Left ventricle myocardium inferior (tissue), 1 donor: ENCODE data around the gene PPP1R9A. TPM values are rescaled to one million over a fixed set of nuclear protein-coding genes. Genes with fewer than 3 reads are reported as not detected.

Experiments
- DNase-seq: peaks from one replicate; pipeline ENCODE4 v3.0.0-alpha.2; 2020
- H3K27ac ChIP-seq: fragments of 200-600 bp; replicated peaks from 2 replicates; pipeline ENCODE4 v1.8.0; 2021
- H3K27me3 ChIP-seq: fragments of 200-600 bp; 2 replicates; pipeline ENCODE4 v1.8.0; 2021; ENCODE audit warnings: low read depth
- H3K36me3 ChIP-seq: fragments of 200-600 bp; 2 replicates; pipeline ENCODE4 v1.8.0; 2021
- H3K4me1 ChIP-seq: fragments of 200-600 bp; 2 replicates; pipeline ENCODE4 v1.8.0; 2021
- H3K4me3 ChIP-seq: fragments of 200-600 bp; 2 replicates; pipeline ENCODE4 v1.8.0; 2021; ENCODE audit warnings: mild to moderate bottlenecking, moderate library complexity
- H3K9me3 ChIP-seq: fragments of 200-600 bp; replicated peaks from 2 replicates; pipeline ENCODE4 v1.8.0; 2021
- CTCF ChIP-seq: fragments of 200-600 bp; IDR thresholded peaks from 2 replicates; pipeline ENCODE4 v1.8.0; 2021; ENCODE audit warnings: antibody characterized with exemption, mild to moderate bottlenecking, borderline replicate concordance
- intact Hi-C: fragments of 100-400 bp; cut with micrococcal nuclease; formaldehyde crosslinking; loops from one replicate; pipeline ENCODE4 v1.11.0; 2022
- total RNA-seq: library from RNA; stranded (reverse); fragmentation: NEBNext Ultra II Directional; extraction: Animal tissue kit (Norgen Biotek cat#: 25700); gene quantifications from one replicate; pipeline ENCODE4 v1.2.1, GENCODE V29; 2021
- donor health status: DM: no; HTN: yes; CAD: no; lungs with severe emphysema.

The PPP1R9A gene
- total RNA-seq, 1 donor from 2014 or later: 27.6 TPM

GRCh38 chr7:94877731-94878670 lies 29.4 kb upstream of the PPP1R9A start:
- intact Hi-C loops: no loop called here
- H3K4me3 ChIP-seq: no peak overlapping the region
- TF ChIP-seq CTCF: no peak
- H3K27me3 ChIP-seq: no peaks in the 10 kb centered on the region
- H3K36me3 ChIP-seq: no peaks in the 10 kb centered on the region
- no peaks in the 10 kb centered on the region for H3K4me1 ChIP-seq
- H3K9me3 ChIP-seq: peaks cover 12% of the 10 kb centered on the region
- no peak overlapping the region for H3K27ac ChIP-seq
- DNase-seq: no peak

GRCh38 chr7:94882891-94883290 lies 24.5 kb upstream of the PPP1R9A start:
- no peak for DNase-seq
- H3K9me3 ChIP-seq: peaks cover 6% of the 10 kb centered on the region
- no peak overlapping the region for H3K4me3 ChIP-seq
- no peaks in the 10 kb centered on the region for H3K36me3 ChIP-seq
- H3K27me3 ChIP-seq: no peaks in the 10 kb centered on the region
- intact Hi-C loops: no loop called here
- no peak overlapping the region for H3K27ac ChIP-seq
- no peaks in the 10 kb centered on the region for H3K4me1 ChIP-seq
- TF ChIP-seq CTCF: no peak

- no peak for TF ChIP-seq CTCF
- Histone ChIP-seq H3K4me1 (peaks cover 6% of the 10 kb centered on the region), H3K4me3 (no peak overlapping the region), H3K9me3 (no peaks in the 10 kb centered on the region), H3K36me3 (no peaks in the 10 kb centered on the region), H3K27ac (no peak overlapping the region), H3K27me3 (no peaks in the 10 kb centered on the region)
- intact Hi-C loops: no loop called here
- DNase-seq: no peak
Measured at GRCh38 chr7:94883616-94884015, 23.8 kb upstream of the PPP1R9A start.

- no peak for DNase-seq
- Histone ChIP-seq H3K27me3 (no peaks in the 10 kb centered on the region), H3K4me1 (peaks cover 23% of the 10 kb centered on the region), H3K27ac (no peak overlapping the region), H3K4me3 (no peak overlapping the region), H3K36me3 (no peaks in the 10 kb centered on the region), H3K9me3 (no peaks in the 10 kb centered on the region)
- TF ChIP-seq CTCF: peak; percentile 58
- intact Hi-C loops: no loop called here
Measured at GRCh38 chr7:94888551-94888950, 18.8 kb upstream of the PPP1R9A start.

- no peak overlapping the region for H3K4me3 ChIP-seq
- intact Hi-C loops: no loop called here
- H3K4me1 ChIP-seq: peaks cover 23% of the 10 kb centered on the region
- TF ChIP-seq CTCF: no peak
- no peaks in the 10 kb centered on the region for H3K36me3 ChIP-seq
- H3K27me3 ChIP-seq: no peaks in the 10 kb centered on the region
- no peak overlapping the region for H3K27ac ChIP-seq
- H3K9me3 ChIP-seq: no peaks in the 10 kb centered on the region
- DNase-seq: no peak
Measured at GRCh38 chr7:94888995-94889523, 18.3 kb upstream of the PPP1R9A start.
